GM23338 (cell line): ENCODE data around the gene PLCXD3. TPM values are rescaled to one million over a fixed set of nuclear protein-coding genes. Genes with fewer than 3 reads are reported as not detected.

Source experiments
- ATAC-seq: fragments of 200-7000 bp; cut with Tn5 transposase; 3 replicates; pipeline ENCODE4 v1.9.1; 2020
- DNase-seq: peaks from one replicate; pipeline ENCODE4 v3.0.0-alpha.2; 2015; ENCODE audit warnings: low spot score
- H2AFZ ChIP-seq: fragments of 200-600 bp; sonication (generic); 2 replicates; pipeline ENCODE4 v1.8.0; 2016; ENCODE audit warnings: antibody characterized with exemption, mild to moderate bottlenecking, moderate library complexity
- H3F3A ChIP-seq: fragments of 200-600 bp; sonication (generic); replicated peaks from 2 replicates; pipeline ENCODE4 v1.8.0; 2017; ENCODE audit warnings: antibody characterized with exemption, mixed run types, low read depth
- H3K27ac ChIP-seq: fragments of 200-600 bp; sonication (generic); 2 replicates; pipeline ENCODE4 v1.6.1; 2016; ENCODE audit warnings: low read depth
- H3K27me3 ChIP-seq: fragments of 200-600 bp; sonication (generic); 2 replicates; pipeline ENCODE4 v1.8.0; 2016; ENCODE audit warnings: mild to moderate bottlenecking, mixed run types, moderate library complexity; ENCODE audit not compliant: insufficient read depth
- H3K36me3 ChIP-seq: fragments of 200-600 bp; sonication (generic); 2 replicates; pipeline ENCODE4 v1.8.0; 2016; ENCODE audit warnings: mild to moderate bottlenecking; ENCODE audit not compliant: insufficient read depth
- H3K4me1 ChIP-seq: fragments of 200-600 bp; sonication (generic); 2 replicates; pipeline ENCODE4 v1.8.0; 2016; ENCODE audit warnings: mild to moderate bottlenecking, moderate library complexity; ENCODE audit not compliant: insufficient read depth
- H3K4me2 ChIP-seq: fragments of 200-600 bp; sonication (generic); 2 replicates; pipeline ENCODE4 v1.7.1; 2017; ENCODE audit warnings: mixed run types
- H3K4me3 ChIP-seq: fragments of 200-600 bp; sonication (generic); 2 replicates; pipeline ENCODE4 v1.6.1; 2016; ENCODE audit warnings: mixed run types
- H3K79me2 ChIP-seq: fragments of 200-600 bp; sonication (generic); replicated peaks from 2 replicates; pipeline ENCODE4 v1.8.0; 2017; ENCODE audit warnings: mild to moderate bottlenecking; ENCODE audit not compliant: insufficient read depth
- H3K9me2 ChIP-seq: fragments of 200-600 bp; sonication (generic); 2 replicates; pipeline ENCODE4 v1.8.0; 2017; ENCODE audit not compliant: insufficient read depth
- H4K20me1 ChIP-seq: fragments of 200-600 bp; sonication (generic); replicated peaks from 2 replicates; pipeline ENCODE4 v1.8.0; 2017; ENCODE audit warnings: mild to moderate bottlenecking; ENCODE audit not compliant: insufficient read depth
- H3K27ac Mint-ChIP-seq: 2 replicates; pipeline ENCODE4 v1.8.0; 2020; ENCODE audit warnings: inconsistent platforms, mild to moderate bottlenecking, moderate library complexity, mixed read lengths
- H3K27me3 Mint-ChIP-seq: 3 replicates; pipeline ENCODE4 v1.8.0; 2022; ENCODE audit warnings: low read depth, mild to moderate bottlenecking, moderate library complexity, mixed read lengths, inconsistent platforms; ENCODE audit not compliant: insufficient read depth, poor library complexity
- H3K36me3 Mint-ChIP-seq: 3 replicates; pipeline ENCODE4 v1.8.0; 2021; ENCODE audit warnings: low read depth, mild to moderate bottlenecking, inconsistent platforms, moderate library complexity, mixed read lengths
- H3K4me1 Mint-ChIP-seq: 3 replicates; pipeline ENCODE4 v1.8.0; 2020; ENCODE audit warnings: mild to moderate bottlenecking, inconsistent platforms, mixed read lengths
- H3K4me3 Mint-ChIP-seq: 3 replicates; pipeline ENCODE4 v1.8.0; 2021; ENCODE audit warnings: moderate library complexity, mild to moderate bottlenecking, inconsistent platforms, mixed read lengths
- H3K9me3 Mint-ChIP-seq: 3 replicates; pipeline ENCODE4 v1.8.0; 2020; ENCODE audit warnings: moderate library complexity, mild to moderate bottlenecking, inconsistent platforms, mixed read lengths
- NANOG ChIP-seq: IDR thresholded peaks from 2 replicates; pipeline ENCODE4 v1.6.1; 2016; ENCODE audit warnings: antibody characterized with exemption, borderline replicate concordance
- STAT1 ChIP-seq: IDR thresholded peaks from one replicate; pipeline ENCODE4 v1.6.1; 2016; ENCODE audit warnings: antibody characterized with exemption; ENCODE audit not compliant: unreplicated experiment
- polyA plus RNA-seq: library from polyadenylated mRNA; unstranded; fragments of >200 nt; fragmentation: Nextera tagmentation; extraction: Ambion mirVana; gene quantifications from 2 replicates; pipeline ENCODE4 v1.2.1, GENCODE V29; 2016
- total RNA-seq: library from RNA; depleted of rRNA; stranded (reverse); fragments of >200 nt; shearing (Covaris generic); gene quantifications from 2 replicates; pipeline ENCODE4 v1.2.3, GENCODE V29; 2014
- TF ChIP-seq, protein P1 (sequence below), 2 experiments: fragments of 200-600 bp in 1 of 2; sonication (generic) in 1 of 2; conservative IDR thresholded peaks; 2 replicates each; pipeline versions ENCODE4 v1.5.1 to v1.6.1; 2016 to 2017; ENCODE audit warnings: antibody characterized with exemption in 2 of 2, low read depth in 2 of 2, mild to moderate bottlenecking in 2 of 2, moderate library complexity in 1 of 2
- TF ChIP-seq, protein P2 (sequence below): IDR thresholded peaks from one replicate; pipeline ENCODE4 v1.6.1; 2018; ENCODE audit warnings: antibody characterized with exemption; ENCODE audit not compliant: unreplicated experiment

PLCXD3 gene
- total and polyA plus RNA-seq, 2 experiments from 2014 or later, result 0.03 TPM

DNA sequence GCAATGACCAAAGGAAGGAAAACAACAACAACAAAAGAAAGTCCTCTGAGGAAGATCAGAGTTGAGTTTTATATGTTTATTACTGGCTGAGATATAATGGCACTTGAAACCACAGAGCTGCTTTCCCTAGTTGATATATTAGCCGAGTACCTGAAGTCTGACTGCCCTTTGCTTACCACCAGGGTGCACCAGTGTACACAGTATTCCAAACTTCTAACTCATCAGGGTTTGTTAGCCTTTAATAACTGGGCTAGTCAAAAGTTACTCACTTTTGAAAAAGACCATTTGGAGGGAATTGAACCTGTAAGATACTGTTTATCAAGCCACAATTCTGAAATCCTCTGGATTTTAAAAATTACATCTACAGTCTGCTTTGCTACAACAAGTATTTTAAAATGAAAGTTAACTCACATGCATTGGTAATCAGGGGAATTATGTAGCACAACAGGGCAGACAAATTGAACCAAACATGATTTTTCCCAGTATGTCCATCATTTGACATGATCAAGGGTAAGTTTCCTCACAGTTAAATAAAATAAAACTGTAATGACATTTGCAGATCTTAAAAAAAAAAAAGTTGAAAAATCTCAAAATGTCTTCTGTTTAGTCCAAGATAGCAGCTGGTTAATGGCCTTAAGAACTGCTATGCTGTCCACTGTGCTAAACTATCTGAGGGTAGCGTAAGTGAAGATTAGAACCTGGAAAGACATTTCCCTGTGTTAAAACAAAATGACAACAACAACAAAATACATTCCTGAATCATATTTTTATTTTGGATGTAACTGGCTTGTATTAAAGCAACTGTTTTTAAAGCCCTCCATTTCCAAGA is 239.8 kb downstream of the PLCXD3 start:
- no peaks in the 10 kb centered on the region for H3K79me2 ChIP-seq
- no peaks in the 10 kb centered on the region for H3K27me3 ChIP-seq
- H4K20me1 ChIP-seq, result no peaks in the 10 kb centered on the region
- H3K4me3 ChIP-seq, result no peak overlapping the region
- no peaks in the 10 kb centered on the region for H3K36me3 ChIP-seq
- no peak overlapping the region for H3K4me2 ChIP-seq
- ATAC-seq (peak; percentile 88), DNase-seq (peak; percentile 71)
- H2AFZ ChIP-seq, result no peak overlapping the region
- Mint-ChIP-seq H3K4me3 (no peak overlapping the region), H3K4me1 (no peaks in the 10 kb centered on the region), H3K27me3 (no peaks in the 10 kb centered on the region), H3K27ac (no peak overlapping the region), H3K9me3 (no peaks in the 10 kb centered on the region), H3K36me3 (no peaks in the 10 kb centered on the region)
- H3K9me2 ChIP-seq, result no peaks in the 10 kb centered on the region
- H3F3A ChIP-seq, result no peaks in the 10 kb centered on the region
- no peaks in the 10 kb centered on the region for H3K4me1 ChIP-seq
- H3K27ac ChIP-seq, result no peak overlapping the region
- TF ChIP-seq, protein P1, sequence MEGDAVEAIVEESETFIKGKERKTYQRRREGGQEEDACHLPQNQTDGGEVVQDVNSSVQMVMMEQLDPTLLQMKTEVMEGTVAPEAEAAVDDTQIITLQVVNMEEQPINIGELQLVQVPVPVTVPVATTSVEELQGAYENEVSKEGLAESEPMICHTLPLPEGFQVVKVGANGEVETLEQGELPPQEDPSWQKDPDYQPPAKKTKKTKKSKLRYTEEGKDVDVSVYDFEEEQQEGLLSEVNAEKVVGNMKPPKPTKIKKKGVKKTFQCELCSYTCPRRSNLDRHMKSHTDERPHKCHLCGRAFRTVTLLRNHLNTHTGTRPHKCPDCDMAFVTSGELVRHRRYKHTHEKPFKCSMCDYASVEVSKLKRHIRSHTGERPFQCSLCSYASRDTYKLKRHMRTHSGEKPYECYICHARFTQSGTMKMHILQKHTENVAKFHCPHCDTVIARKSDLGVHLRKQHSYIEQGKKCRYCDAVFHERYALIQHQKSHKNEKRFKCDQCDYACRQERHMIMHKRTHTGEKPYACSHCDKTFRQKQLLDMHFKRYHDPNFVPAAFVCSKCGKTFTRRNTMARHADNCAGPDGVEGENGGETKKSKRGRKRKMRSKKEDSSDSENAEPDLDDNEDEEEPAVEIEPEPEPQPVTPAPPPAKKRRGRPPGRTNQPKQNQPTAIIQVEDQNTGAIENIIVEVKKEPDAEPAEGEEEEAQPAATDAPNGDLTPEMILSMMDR (conservative IDR thresholded peaks at IDR 0.05; ENCODE audit: low read depth in 2 of 2), result peak; percentile 82 to 87
- TF ChIP-seq NANOG, result no peak

DNA sequence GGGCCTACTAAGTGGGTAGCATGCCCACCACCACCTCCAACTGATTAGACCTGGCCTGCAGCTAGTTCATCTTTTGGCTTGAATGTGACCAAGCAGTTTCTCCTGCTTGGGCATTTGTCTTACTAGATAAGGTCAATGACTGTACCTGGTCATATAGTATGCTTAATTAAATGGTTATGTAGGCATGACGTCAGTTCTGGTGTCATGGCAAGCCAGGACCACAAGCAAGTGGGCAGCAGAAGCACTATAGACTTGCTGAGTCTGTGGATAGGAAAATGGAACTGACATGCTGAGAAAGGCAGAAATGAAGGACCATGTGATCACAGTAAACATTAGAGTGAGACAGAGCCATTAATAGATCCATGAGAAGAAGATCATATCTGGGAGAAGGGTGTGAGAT is 241.5 kb downstream of the PLCXD3 start:
- Histone ChIP-seq H3K4me1 (no peaks in the 10 kb centered on the region), H3K4me3 (no peak overlapping the region), H3K27me3 (no peaks in the 10 kb centered on the region), H2AFZ (no peak overlapping the region), H4K20me1 (no peaks in the 10 kb centered on the region), H3K27ac (no peak overlapping the region), H3K9me2 (no peaks in the 10 kb centered on the region), H3K4me2 (no peak overlapping the region), H3F3A (no peaks in the 10 kb centered on the region), H3K36me3 (no peaks in the 10 kb centered on the region), H3K79me2 (no peaks in the 10 kb centered on the region)
- Mint-ChIP-seq H3K4me1 (no peaks in the 10 kb centered on the region), H3K36me3 (no peaks in the 10 kb centered on the region), H3K4me3 (no peak overlapping the region), H3K27ac (no peak overlapping the region), H3K27me3 (no peaks in the 10 kb centered on the region), H3K9me3 (no peaks in the 10 kb centered on the region)
- ATAC-seq (no peak), DNase-seq (no peak)
- TF ChIP-seq STAT1, result no peak
- TF ChIP-seq, protein P2, sequence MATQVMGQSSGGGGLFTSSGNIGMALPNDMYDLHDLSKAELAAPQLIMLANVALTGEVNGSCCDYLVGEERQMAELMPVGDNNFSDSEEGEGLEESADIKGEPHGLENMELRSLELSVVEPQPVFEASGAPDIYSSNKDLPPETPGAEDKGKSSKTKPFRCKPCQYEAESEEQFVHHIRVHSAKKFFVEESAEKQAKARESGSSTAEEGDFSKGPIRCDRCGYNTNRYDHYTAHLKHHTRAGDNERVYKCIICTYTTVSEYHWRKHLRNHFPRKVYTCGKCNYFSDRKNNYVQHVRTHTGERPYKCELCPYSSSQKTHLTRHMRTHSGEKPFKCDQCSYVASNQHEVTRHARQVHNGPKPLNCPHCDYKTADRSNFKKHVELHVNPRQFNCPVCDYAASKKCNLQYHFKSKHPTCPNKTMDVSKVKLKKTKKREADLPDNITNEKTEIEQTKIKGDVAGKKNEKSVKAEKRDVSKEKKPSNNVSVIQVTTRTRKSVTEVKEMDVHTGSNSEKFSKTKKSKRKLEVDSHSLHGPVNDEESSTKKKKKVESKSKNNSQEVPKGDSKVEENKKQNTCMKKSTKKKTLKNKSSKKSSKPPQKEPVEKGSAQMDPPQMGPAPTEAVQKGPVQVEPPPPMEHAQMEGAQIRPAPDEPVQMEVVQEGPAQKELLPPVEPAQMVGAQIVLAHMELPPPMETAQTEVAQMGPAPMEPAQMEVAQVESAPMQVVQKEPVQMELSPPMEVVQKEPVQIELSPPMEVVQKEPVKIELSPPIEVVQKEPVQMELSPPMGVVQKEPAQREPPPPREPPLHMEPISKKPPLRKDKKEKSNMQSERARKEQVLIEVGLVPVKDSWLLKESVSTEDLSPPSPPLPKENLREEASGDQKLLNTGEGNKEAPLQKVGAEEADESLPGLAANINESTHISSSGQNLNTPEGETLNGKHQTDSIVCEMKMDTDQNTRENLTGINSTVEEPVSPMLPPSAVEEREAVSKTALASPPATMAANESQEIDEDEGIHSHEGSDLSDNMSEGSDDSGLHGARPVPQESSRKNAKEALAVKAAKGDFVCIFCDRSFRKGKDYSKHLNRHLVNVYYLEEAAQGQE, result no peak
- no peak for TF ChIP-seq NANOG
- TF ChIP-seq, protein P1 (conservative IDR thresholded peaks at IDR 0.05; ENCODE audit: low read depth in 2 of 2), result no peak
